ENCODE data around the gene TCOF1.

GRCh38 chr5:150311015-150311692 is 46.3 kb upstream of the TCOF1 start:
- TF ChIP-seq, protein P1, sequence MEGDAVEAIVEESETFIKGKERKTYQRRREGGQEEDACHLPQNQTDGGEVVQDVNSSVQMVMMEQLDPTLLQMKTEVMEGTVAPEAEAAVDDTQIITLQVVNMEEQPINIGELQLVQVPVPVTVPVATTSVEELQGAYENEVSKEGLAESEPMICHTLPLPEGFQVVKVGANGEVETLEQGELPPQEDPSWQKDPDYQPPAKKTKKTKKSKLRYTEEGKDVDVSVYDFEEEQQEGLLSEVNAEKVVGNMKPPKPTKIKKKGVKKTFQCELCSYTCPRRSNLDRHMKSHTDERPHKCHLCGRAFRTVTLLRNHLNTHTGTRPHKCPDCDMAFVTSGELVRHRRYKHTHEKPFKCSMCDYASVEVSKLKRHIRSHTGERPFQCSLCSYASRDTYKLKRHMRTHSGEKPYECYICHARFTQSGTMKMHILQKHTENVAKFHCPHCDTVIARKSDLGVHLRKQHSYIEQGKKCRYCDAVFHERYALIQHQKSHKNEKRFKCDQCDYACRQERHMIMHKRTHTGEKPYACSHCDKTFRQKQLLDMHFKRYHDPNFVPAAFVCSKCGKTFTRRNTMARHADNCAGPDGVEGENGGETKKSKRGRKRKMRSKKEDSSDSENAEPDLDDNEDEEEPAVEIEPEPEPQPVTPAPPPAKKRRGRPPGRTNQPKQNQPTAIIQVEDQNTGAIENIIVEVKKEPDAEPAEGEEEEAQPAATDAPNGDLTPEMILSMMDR (IDR thresholded peaks at IDR 0.05), result no peak
- no peak for TF ChIP-seq POLR2A (IDR thresholded peaks at IDR 0.05)
